HG02623 (cell line): ENCODE measurements around the gene UBE3A.

ENCODE experiments used
- ATAC-seq: cut with Tn5 transposase; IDR thresholded peaks from one replicate; pipeline ENCODE4 v1.9.1; 2021; ENCODE audit warnings: moderate library complexity; ENCODE audit not compliant: unreplicated experiment

Gene UBE3A

GRCh38 chr15:25406846-25407245 lies 32.0 kb downstream of the UBE3A start:
- no peak for ATAC-seq

- ATAC-seq: no peak
These were observed 32.6 kb downstream of the UBE3A start for GRCh38 chr15:25406261-25406660.

- ATAC-seq: no peak
These were observed 35.1 kb downstream of the UBE3A start for GRCh38 chr15:25403771-25404170.

- ATAC-seq: no peak
These were observed 36.5 kb downstream of the UBE3A start for GRCh38 chr15:25402342-25402741.

GRCh38 chr15:25401501-25401900 lies 37.3 kb downstream of the UBE3A start:
- no peak for ATAC-seq

GRCh38 chr15:25397100-25397499 lies 41.7 kb downstream of the UBE3A start:
- ATAC-seq: no peak

- no peak for ATAC-seq
These were observed 43.9 kb downstream of the UBE3A start for GRCh38 chr15:25394898-25395297.

- ATAC-seq: no peak
These were observed 46.0 kb downstream of the UBE3A start for GRCh38 chr15:25392806-25393205.

- ATAC-seq: no peak
These were observed 46.7 kb downstream of the UBE3A start for GRCh38 chr15:25391971-25392721.

- ATAC-seq: no peak
These were observed 52.8 kb downstream of the UBE3A start for GRCh38 chr15:25385986-25386385.

GRCh38 chr15:25381579-25381978 lies 57.2 kb downstream of the UBE3A start:
- no peak for ATAC-seq

- ATAC-seq: no peak
These were observed 60.3 kb downstream of the UBE3A start for GRCh38 chr15:25378501-25378901.

- ATAC-seq: no peak
These were observed 63.3 kb downstream of the UBE3A start for GRCh38 chr15:25375557-25375956.

GRCh38 chr15:25374143-25374542 lies 64.7 kb downstream of the UBE3A start:
- ATAC-seq: no peak

- no peak for ATAC-seq
These were observed 66.5 kb downstream of the UBE3A start for GRCh38 chr15:25372298-25372697.

GRCh38 chr15:25368850-25369249 lies 70.0 kb downstream of the UBE3A start:
- no peak for ATAC-seq

GRCh38 chr15:25366058-25366457 lies 72.8 kb downstream of the UBE3A start:
- no peak for ATAC-seq

GRCh38 chr15:25362545-25362944 lies 76.3 kb downstream of the UBE3A start:
- no peak for ATAC-seq

- no peak for ATAC-seq
These were observed 91.1 kb downstream of the UBE3A start for GRCh38 chr15:25347707-25348106.

GRCh38 chr15:25346371-25346770 lies 92.5 kb downstream of the UBE3A start:
- no peak for ATAC-seq

- ATAC-seq: no peak
These were observed 92.9 kb downstream of the UBE3A start for GRCh38 chr15:25345943-25346342.

- no peak for ATAC-seq
These were observed 96.2 kb downstream of the UBE3A start for GRCh38 chr15:25342629-25343028.

GRCh38 chr15:25339431-25339830 lies 99.4 kb downstream of the UBE3A start:
- ATAC-seq: no peak
